Fibroblast of lung (primary cell): ENCODE results near the gene NPSR1. TPM values are rescaled to one million over a fixed set of nuclear protein-coding genes. Genes with fewer than 3 reads are reported as not detected.

ENCODE experiments used
- DNase-seq, 2 donors: peaks; one replicate each; pipeline versions ENCODE4 v3.0.0 to v3.0.0-alpha.2; 2010; ENCODE audit warnings: low read depth in 2 of 2
- H2AFZ ChIP-seq: 2 replicates; pipeline ENCODE4 v1.5.1; 2012; ENCODE audit warnings: low read length, control low read depth, inconsistent platforms
- H3K27ac ChIP-seq: 2 replicates; pipeline ENCODE4 v1.5.1; 2011; ENCODE audit warnings: low read length, control low read depth; ENCODE audit not compliant: insufficient read depth
- H3K27me3 ChIP-seq: 2 replicates; pipeline ENCODE4 v1.5.1; 2011; ENCODE audit warnings: mild to moderate bottlenecking, low read length; ENCODE audit not compliant: control insufficient read depth, insufficient read depth
- H3K36me3 ChIP-seq: 2 replicates; pipeline ENCODE4 v1.5.1; 2011; ENCODE audit warnings: low read length; ENCODE audit not compliant: control insufficient read depth, insufficient read depth
- H3K4me1 ChIP-seq: 2 replicates; pipeline ENCODE4 v1.5.1; 2011; ENCODE audit warnings: low read length; ENCODE audit not compliant: control insufficient read depth, insufficient read depth; ENCODE audit errors: extremely low read depth
- H3K4me2 ChIP-seq: 2 replicates; pipeline ENCODE4 v1.5.1; 2011; ENCODE audit warnings: low read length, control low read depth; ENCODE audit not compliant: insufficient read depth; ENCODE audit errors: extremely low read depth
- H3K4me3 ChIP-seq, 4 experiments: fragments of 200-600 bp in 1 of 4; sonication (generic) in 1 of 4; replicated peaks in 1 of 4; 2 replicates each; pipeline ENCODE4 v1.5.1; 2011 to 2016; ENCODE audit warnings: low read length in 4 of 4, low read depth in 3 of 4, mild to moderate bottlenecking in 3 of 4, control low read depth in 2 of 4, inconsistent platforms in 1 of 4, mixed read lengths in 1 of 4; ENCODE audit not compliant: insufficient read depth in 1 of 4; ENCODE audit errors: control extremely low read depth in 1 of 4
- H3K79me2 ChIP-seq: 2 replicates; pipeline ENCODE4 v1.5.1; 2012; ENCODE audit warnings: mild to moderate bottlenecking, low read length, inconsistent platforms; ENCODE audit not compliant: control insufficient read depth, insufficient read depth
- H3K9ac ChIP-seq: 2 replicates; pipeline ENCODE4 v1.5.1; 2011; ENCODE audit warnings: mild to moderate bottlenecking, low read length, control low read depth; ENCODE audit not compliant: insufficient read depth
- H3K9me3 ChIP-seq: 2 replicates; pipeline ENCODE4 v1.5.1; 2012; ENCODE audit warnings: low read depth, low read length; ENCODE audit not compliant: control insufficient read depth, insufficient read depth
- H4K20me1 ChIP-seq: 2 replicates; pipeline ENCODE4 v1.5.1; 2011; ENCODE audit warnings: low read length; ENCODE audit not compliant: control insufficient read depth, insufficient read depth; ENCODE audit errors: extremely low read depth
- EZH2 ChIP-seq: IDR thresholded peaks from 2 replicates; pipeline ENCODE4 v1.5.1; 2012; ENCODE audit warnings: low read length, control low read depth, mild to moderate bottlenecking; ENCODE audit errors: missing control alignments
- polyA plus RNA-seq, 2 donors: library from polyadenylated mRNA; depleted of rRNA in 1 of 2; stranded (reverse) in 1 of 2; unstranded in 1 of 2; fragments of >200 nt; gene quantifications; 2 replicates each; pipeline ENCODE4 v1.2.1, GENCODE V29; 2011 to 2012; ENCODE audit warnings: missing spikeins in 1 of 2
- total RNA-seq: library from RNA; depleted of rRNA; stranded (reverse); fragments of >200 nt; gene quantifications from 2 replicates; pipeline ENCODE4 v1.2.1, GENCODE V29; 2014
- TF ChIP-seq, protein P1 (sequence below), 2 donors: IDR thresholded peaks in 1 of 2; conservative IDR thresholded peaks in 1 of 2; 1 replicate in 1 of 2; 2 replicates in 1 of 2; pipeline ENCODE4 v1.5.1; 2011 to 2012; ENCODE audit warnings: low read length in 2 of 2, control low read depth in 1 of 2, inconsistent platforms in 1 of 2, low read depth in 1 of 2, mild to moderate bottlenecking in 1 of 2

NPSR1 gene
- total and polyA plus RNA-seq, 2 donors (not counting 1 experiment from before 2014, with no cell fraction given), result not detected

DNA sequence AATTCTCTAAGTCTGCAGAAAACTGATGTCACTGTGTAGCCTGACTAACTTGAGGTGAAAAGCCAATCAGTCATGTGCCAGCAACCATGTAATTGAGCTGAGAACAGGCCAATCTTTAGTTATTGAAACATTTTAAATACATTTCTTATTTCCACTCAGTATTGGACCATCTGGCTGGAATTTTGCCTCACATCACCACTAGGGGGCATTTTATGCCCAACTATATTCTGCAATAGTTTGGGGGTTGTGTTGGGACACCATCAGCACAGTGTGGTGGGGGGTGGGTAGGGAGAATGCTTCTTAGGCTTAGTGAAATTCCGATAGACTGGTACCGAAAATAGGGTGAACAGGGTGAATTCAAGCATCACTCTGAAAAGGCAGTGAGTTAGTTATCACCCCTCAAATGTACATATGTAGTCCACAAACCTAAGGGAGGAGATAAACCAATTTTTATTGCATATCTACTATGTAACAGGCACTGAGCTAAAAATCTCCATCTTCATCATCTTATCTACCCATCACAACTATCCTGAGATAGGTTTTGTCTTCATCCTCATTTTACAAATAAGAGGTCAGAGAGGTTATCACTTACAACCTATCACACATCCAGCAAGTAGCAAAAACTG lies 17.8 kb downstream of the NPSR1 start:
- Histone ChIP-seq H3K9me3 (no peaks in the 10 kb centered on the region), H4K20me1 (no peaks in the 10 kb centered on the region), H3K27ac (no peak overlapping the region), H3K4me1 (no peaks in the 10 kb centered on the region), H3K79me2 (no peaks in the 10 kb centered on the region), H3K4me2 (no peak overlapping the region), H3K9ac (no peak overlapping the region), H3K27me3 (no peaks in the 10 kb centered on the region), H3K4me3 (no peak overlapping the region), H2AFZ (no peak overlapping the region), H3K36me3 (no peaks in the 10 kb centered on the region)
- TF ChIP-seq, protein P1, sequence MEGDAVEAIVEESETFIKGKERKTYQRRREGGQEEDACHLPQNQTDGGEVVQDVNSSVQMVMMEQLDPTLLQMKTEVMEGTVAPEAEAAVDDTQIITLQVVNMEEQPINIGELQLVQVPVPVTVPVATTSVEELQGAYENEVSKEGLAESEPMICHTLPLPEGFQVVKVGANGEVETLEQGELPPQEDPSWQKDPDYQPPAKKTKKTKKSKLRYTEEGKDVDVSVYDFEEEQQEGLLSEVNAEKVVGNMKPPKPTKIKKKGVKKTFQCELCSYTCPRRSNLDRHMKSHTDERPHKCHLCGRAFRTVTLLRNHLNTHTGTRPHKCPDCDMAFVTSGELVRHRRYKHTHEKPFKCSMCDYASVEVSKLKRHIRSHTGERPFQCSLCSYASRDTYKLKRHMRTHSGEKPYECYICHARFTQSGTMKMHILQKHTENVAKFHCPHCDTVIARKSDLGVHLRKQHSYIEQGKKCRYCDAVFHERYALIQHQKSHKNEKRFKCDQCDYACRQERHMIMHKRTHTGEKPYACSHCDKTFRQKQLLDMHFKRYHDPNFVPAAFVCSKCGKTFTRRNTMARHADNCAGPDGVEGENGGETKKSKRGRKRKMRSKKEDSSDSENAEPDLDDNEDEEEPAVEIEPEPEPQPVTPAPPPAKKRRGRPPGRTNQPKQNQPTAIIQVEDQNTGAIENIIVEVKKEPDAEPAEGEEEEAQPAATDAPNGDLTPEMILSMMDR (conservative IDR thresholded peaks at IDR 0.05 in 1 of 2, IDR thresholded peaks at IDR 0.05 in 1 of 2; ENCODE audit: low read depth in 1 of 2, low read length in 2 of 2), result peak; percentile 19 to 43
- no peak for TF ChIP-seq EZH2
- peak; percentile 6 to 11 for DNase-seq

DNA sequence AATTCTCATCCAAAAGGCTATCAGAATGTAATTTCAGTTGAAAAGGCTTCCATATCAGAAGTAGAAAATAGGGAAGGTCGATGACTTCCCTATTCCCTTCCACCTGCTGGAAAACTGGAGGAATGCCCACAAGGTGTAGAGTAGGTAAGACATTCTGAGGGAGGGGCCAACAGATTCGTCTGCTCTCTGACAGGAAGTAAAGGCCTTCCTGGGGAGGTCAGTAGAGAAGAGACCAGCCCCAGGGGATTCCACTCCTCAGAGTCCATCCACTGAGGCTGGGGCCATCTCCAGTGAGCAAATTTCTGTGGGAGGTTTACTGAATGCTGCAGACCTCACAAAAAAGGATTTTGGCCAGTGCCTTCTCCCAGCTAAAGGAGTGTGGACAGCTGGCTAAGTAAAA lies 19.5 kb downstream of the NPSR1 start:
- H3K4me2 ChIP-seq, result no peak overlapping the region
- no peaks in the 10 kb centered on the region for H3K4me1 ChIP-seq
- H3K9ac ChIP-seq, result no peak overlapping the region
- no peak for DNase-seq
- H3K79me2 ChIP-seq, result no peaks in the 10 kb centered on the region
- H3K36me3 ChIP-seq, result no peaks in the 10 kb centered on the region
- no peak overlapping the region for H3K4me3 ChIP-seq
- no peaks in the 10 kb centered on the region for H4K20me1 ChIP-seq
- no peaks in the 10 kb centered on the region for H3K27me3 ChIP-seq
- H3K27ac ChIP-seq, result no peak overlapping the region
- TF ChIP-seq EZH2, result no peak
- TF ChIP-seq, protein P1 (conservative IDR thresholded peaks at IDR 0.05 in 1 of 2, IDR thresholded peaks at IDR 0.05 in 1 of 2; ENCODE audit: low read depth in 1 of 2, low read length in 2 of 2), result no peak
- H3K9me3 ChIP-seq, result no peaks in the 10 kb centered on the region
- H2AFZ ChIP-seq, result no peak overlapping the region

DNA sequence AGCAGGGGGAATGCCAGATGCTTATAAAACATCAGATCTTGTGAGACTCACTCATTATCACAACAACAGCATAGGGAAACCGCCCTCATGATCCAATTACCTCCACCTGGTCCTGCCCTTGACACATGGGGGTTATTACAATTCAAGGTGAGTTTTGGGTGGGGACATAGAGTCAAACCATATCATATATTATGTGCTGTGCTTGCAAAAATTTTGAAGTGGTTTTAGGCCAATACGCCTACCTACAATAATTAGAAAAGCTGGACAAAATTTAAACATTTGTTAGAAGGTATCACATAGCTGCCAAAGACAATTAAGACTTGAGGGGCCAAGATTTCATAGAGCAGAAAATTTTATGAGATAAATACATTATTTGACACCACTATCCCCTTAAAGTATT lies 29.5 kb downstream of the NPSR1 start:
- Histone ChIP-seq H3K9me3 (no peaks in the 10 kb centered on the region), H3K4me1 (no peaks in the 10 kb centered on the region), H3K36me3 (no peaks in the 10 kb centered on the region), H4K20me1 (no peaks in the 10 kb centered on the region), H3K4me2 (no peak overlapping the region), H3K27ac (no peak overlapping the region), H3K27me3 (no peaks in the 10 kb centered on the region), H3K9ac (no peak overlapping the region), H2AFZ (no peak overlapping the region), H3K79me2 (no peaks in the 10 kb centered on the region), H3K4me3 (no peak overlapping the region)
- TF ChIP-seq EZH2, result no peak
- TF ChIP-seq, protein P1 (conservative IDR thresholded peaks at IDR 0.05 in 1 of 2, IDR thresholded peaks at IDR 0.05 in 1 of 2; ENCODE audit: low read depth in 1 of 2, low read length in 2 of 2), result no peak
- no peak for DNase-seq
